Measurements from ENCODE around the gene TMPRSS3.

The TMPRSS3 gene

DNA sequence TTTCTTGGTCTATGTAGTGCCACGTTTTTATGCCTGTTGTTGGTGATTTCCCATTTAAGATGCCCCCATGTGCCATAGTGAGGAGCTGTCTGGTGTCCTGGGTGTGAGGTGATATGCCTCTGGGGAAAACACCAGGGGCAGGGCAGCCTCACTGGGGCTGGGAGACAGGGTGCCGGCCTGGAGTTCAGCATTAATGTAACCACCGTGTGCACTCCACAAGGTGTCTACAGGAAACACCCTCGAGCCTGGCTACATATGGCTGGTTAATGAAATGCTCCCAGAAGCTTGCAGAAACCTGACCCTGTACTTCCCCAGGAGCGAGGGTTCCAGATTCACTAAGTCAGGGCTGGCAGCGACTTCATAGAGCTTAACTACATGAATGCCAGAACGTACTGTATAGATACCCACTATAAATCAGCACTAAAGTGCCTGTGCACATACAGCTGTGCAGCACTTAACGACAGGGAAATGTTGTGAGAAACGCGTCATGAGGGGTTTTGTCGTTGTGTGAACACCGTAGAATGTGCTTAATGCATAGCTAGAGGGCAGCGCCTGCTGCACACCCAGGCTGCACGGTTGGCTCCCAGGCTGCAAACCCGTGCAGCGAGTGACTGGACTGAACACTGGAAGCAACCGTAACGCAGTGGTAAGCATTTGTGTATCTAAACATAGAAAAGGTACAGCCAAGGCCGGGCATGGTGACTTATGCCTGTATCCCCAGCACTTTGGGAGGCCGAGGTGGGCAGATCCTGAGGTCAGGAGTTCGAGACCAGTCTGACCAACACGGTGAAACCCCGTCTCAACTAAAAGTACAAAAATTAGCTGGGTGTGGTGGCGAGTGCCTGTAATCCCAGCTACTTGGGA is 55.4 kb downstream of the TMPRSS3 start:
- ChIA-PET CTCF (interaction anchor here (1.2 to 5.2 kb wide), 2 partner anchors 9 to 31 kb away, joined by 3 to 26 read pairs; no protein-coding TSS in a partner anchor), POLR2A (interaction anchor here (0.7 kb wide), 1 partner anchor 64 kb away, joined by 4 read pairs; no protein-coding TSS in a partner anchor)
- Histone ChIP-seq H3K27ac (ENCODE audit: extremely low read depth, low read depth, low read length) (no peak overlapping the region), H3K4me1 (ENCODE audit: control insufficient read depth, insufficient read depth, low read length) (no peaks in the 10 kb centered on the region), H3K9me3 (ENCODE audit: control insufficient read depth, insufficient read depth, low read depth, low read length) (no peaks in the 10 kb centered on the region), H3K36me3 (ENCODE audit: control insufficient read depth in 2 of 2, insufficient read depth in 1 of 2, low read length in 2 of 2) (no peaks in the 10 kb centered on the region), H3K4me3 (ENCODE audit: low read depth, low read length) (no peak overlapping the region)
- TF ChIP-seq PATZ1 (tag by site-specific recombination; IDR thresholded peaks at IDR 0.05) (no peak), ZNF514 (tag by site-specific recombination; IDR thresholded peaks at IDR 0.05) (no peak), ZNF354C (tag by site-specific recombination; IDR thresholded peaks at IDR 0.05; ENCODE audit: borderline replicate concordance, low read depth) (no peak), ZNF513 (tag by site-specific recombination; IDR thresholded peaks at IDR 0.05) (no peak), ZSCAN16 (tag by site-specific recombination; IDR thresholded peaks at IDR 0.05) (no peak), ZNF214 (tag by site-specific recombination; IDR thresholded peaks at IDR 0.05; ENCODE audit: borderline replicate concordance) (no peak), ZNF202 (tag by site-specific recombination; IDR thresholded peaks at IDR 0.05; ENCODE audit: borderline replicate concordance) (no peak), KLF8 (tag by site-specific recombination; IDR thresholded peaks at IDR 0.05) (no peak), KLF1 (tag by site-specific recombination; IDR thresholded peaks at IDR 0.05) (no peak), ZNF521 (tag by site-specific recombination; IDR thresholded peaks at IDR 0.05) (no peak), ZNF133 (tag by site-specific recombination; IDR thresholded peaks at IDR 0.05) (no peak), ZNF501 (tag by site-specific recombination; IDR thresholded peaks at IDR 0.05) (no peak), BCL11A (tag by site-specific recombination; IDR thresholded peaks at IDR 0.05; ENCODE audit: low read depth) (no peak), ZNF704 (tag by site-specific recombination; IDR thresholded peaks at IDR 0.05) (no peak), ZNF175 (tag by site-specific recombination; IDR thresholded peaks at IDR 0.05) (no peak), ZNF341 (tag by site-specific recombination; IDR thresholded peaks at IDR 0.05; ENCODE audit: low read depth) (no peak), ZNF571 (tag by site-specific recombination; IDR thresholded peaks at IDR 0.05) (no peak)
- TF ChIP-seq, protein P1, sequence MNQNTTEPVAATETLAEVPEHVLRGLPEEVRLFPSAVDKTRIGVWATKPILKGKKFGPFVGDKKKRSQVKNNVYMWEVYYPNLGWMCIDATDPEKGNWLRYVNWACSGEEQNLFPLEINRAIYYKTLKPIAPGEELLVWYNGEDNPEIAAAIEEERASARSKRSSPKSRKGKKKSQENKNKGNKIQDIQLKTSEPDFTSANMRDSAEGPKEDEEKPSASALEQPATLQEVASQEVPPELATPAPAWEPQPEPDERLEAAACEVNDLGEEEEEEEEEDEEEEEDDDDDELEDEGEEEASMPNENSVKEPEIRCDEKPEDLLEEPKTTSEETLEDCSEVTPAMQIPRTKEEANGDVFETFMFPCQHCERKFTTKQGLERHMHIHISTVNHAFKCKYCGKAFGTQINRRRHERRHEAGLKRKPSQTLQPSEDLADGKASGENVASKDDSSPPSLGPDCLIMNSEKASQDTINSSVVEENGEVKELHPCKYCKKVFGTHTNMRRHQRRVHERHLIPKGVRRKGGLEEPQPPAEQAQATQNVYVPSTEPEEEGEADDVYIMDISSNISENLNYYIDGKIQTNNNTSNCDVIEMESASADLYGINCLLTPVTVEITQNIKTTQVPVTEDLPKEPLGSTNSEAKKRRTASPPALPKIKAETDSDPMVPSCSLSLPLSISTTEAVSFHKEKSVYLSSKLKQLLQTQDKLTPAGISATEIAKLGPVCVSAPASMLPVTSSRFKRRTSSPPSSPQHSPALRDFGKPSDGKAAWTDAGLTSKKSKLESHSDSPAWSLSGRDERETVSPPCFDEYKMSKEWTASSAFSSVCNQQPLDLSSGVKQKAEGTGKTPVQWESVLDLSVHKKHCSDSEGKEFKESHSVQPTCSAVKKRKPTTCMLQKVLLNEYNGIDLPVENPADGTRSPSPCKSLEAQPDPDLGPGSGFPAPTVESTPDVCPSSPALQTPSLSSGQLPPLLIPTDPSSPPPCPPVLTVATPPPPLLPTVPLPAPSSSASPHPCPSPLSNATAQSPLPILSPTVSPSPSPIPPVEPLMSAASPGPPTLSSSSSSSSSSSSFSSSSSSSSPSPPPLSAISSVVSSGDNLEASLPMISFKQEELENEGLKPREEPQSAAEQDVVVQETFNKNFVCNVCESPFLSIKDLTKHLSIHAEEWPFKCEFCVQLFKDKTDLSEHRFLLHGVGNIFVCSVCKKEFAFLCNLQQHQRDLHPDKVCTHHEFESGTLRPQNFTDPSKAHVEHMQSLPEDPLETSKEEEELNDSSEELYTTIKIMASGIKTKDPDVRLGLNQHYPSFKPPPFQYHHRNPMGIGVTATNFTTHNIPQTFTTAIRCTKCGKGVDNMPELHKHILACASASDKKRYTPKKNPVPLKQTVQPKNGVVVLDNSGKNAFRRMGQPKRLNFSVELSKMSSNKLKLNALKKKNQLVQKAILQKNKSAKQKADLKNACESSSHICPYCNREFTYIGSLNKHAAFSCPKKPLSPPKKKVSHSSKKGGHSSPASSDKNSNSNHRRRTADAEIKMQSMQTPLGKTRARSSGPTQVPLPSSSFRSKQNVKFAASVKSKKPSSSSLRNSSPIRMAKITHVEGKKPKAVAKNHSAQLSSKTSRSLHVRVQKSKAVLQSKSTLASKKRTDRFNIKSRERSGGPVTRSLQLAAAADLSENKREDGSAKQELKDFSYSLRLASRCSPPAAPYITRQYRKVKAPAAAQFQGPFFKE (tag by site-specific recombination; IDR thresholded peaks at IDR 0.05; ENCODE audit: borderline replicate concordance) = no peak
